Activated naive CD8-positive, alpha-beta T cell treated with anti-CD3 and anti-CD28 coated beads for 36 hours (primary cell): ENCODE results near the gene EPS15. TPM values are rescaled to one million over a fixed set of nuclear protein-coding genes. Genes with fewer than 3 reads are reported as not detected.

Experiments used
- DNase-seq: peaks from one replicate; pipeline ENCODE4 v3.0.0; 2021
- H3K27ac Mint-ChIP-seq: one replicate; pipeline ENCODE4 v1.8.0; 2022; ENCODE audit warnings: mild to moderate bottlenecking, moderate library complexity, mixed read lengths
- H3K27me3 Mint-ChIP-seq: one replicate; pipeline ENCODE4 v1.8.0; 2022; ENCODE audit warnings: mild to moderate bottlenecking, mixed read lengths
- H3K36me3 Mint-ChIP-seq: one replicate; pipeline ENCODE4 v1.8.0; 2021; ENCODE audit warnings: mild to moderate bottlenecking, mixed read lengths
- H3K4me1 Mint-ChIP-seq: one replicate; pipeline ENCODE4 v1.8.0; 2021; ENCODE audit warnings: mixed read lengths
- H3K4me3 Mint-ChIP-seq: one replicate; pipeline ENCODE4 v1.8.0; 2022; ENCODE audit warnings: mild to moderate bottlenecking, moderate library complexity, mixed read lengths
- H3K9me3 Mint-ChIP-seq: one replicate; pipeline ENCODE4 v1.8.0; 2022; ENCODE audit warnings: mixed read lengths
- total RNA-seq, 2 experiments: library from RNA; stranded (reverse); gene quantifications; one replicate each; pipeline ENCODE4 v1.2.3, GENCODE V29; 2021

EPS15 gene
- total RNA-seq, 2 experiments from 2014 or later = 53.5 to 55.0 TPM

GRCh38 chr1:51314974-51315373, 204.1 kb downstream of the EPS15 start:
- H3K27ac Mint-ChIP-seq = no peak overlapping the region
- H3K27me3 Mint-ChIP-seq = no peaks in the 10 kb centered on the region
- DNase-seq = no peak
- no peak overlapping the region for H3K4me3 Mint-ChIP-seq
- H3K4me1 Mint-ChIP-seq = peaks cover 5% of the 10 kb centered on the region
- H3K9me3 Mint-ChIP-seq = no peaks in the 10 kb centered on the region
- H3K36me3 Mint-ChIP-seq = no peaks in the 10 kb centered on the region

- Mint-ChIP-seq H3K4me3 (no peak overlapping the region), H3K9me3 (no peaks in the 10 kb centered on the region), H3K27me3 (no peaks in the 10 kb centered on the region), H3K36me3 (no peaks in the 10 kb centered on the region), H3K27ac (no peak overlapping the region), H3K4me1 (peaks cover 5% of the 10 kb centered on the region)
- no peak for DNase-seq
These were observed 204.9 kb downstream of the EPS15 start for GRCh38 chr1:51313961-51314777.

- peaks cover 5% of the 10 kb centered on the region for H3K4me1 Mint-ChIP-seq
- no peaks in the 10 kb centered on the region for H3K36me3 Mint-ChIP-seq
- no peaks in the 10 kb centered on the region for H3K9me3 Mint-ChIP-seq
- no peak overlapping the region for H3K27ac Mint-ChIP-seq
- no peak overlapping the region for H3K4me3 Mint-ChIP-seq
- no peaks in the 10 kb centered on the region for H3K27me3 Mint-ChIP-seq
- DNase-seq = no peak
These were observed 205.7 kb downstream of the EPS15 start for GRCh38 chr1:51313268-51313852.

GRCh38 chr1:51312718-51313117, 206.3 kb downstream of the EPS15 start:
- Mint-ChIP-seq H3K27me3 (no peaks in the 10 kb centered on the region), H3K9me3 (no peaks in the 10 kb centered on the region), H3K27ac (no peak overlapping the region), H3K36me3 (no peaks in the 10 kb centered on the region), H3K4me3 (no peak overlapping the region), H3K4me1 (peaks cover 5% of the 10 kb centered on the region)
- DNase-seq = no peak

- Mint-ChIP-seq H3K36me3 (no peaks in the 10 kb centered on the region), H3K4me3 (no peak overlapping the region), H3K27me3 (no peaks in the 10 kb centered on the region), H3K9me3 (no peaks in the 10 kb centered on the region), H3K27ac (no peak overlapping the region), H3K4me1 (peaks cover 5% of the 10 kb centered on the region)
- no peak for DNase-seq
These were observed 207.2 kb downstream of the EPS15 start for GRCh38 chr1:51311826-51312225.

- Mint-ChIP-seq H3K9me3 (no peaks in the 10 kb centered on the region), H3K36me3 (no peaks in the 10 kb centered on the region), H3K4me3 (no peak overlapping the region), H3K27me3 (no peaks in the 10 kb centered on the region), H3K27ac (no peak overlapping the region), H3K4me1 (peaks cover 5% of the 10 kb centered on the region)
- no peak for DNase-seq
These were observed 208.0 kb downstream of the EPS15 start for GRCh38 chr1:51310871-51311613.

- Mint-ChIP-seq H3K9me3 (no peaks in the 10 kb centered on the region), H3K4me1 (peaks cover 9% of the 10 kb centered on the region), H3K27me3 (no peaks in the 10 kb centered on the region), H3K27ac (no peak overlapping the region), H3K36me3 (no peaks in the 10 kb centered on the region), H3K4me3 (no peak overlapping the region)
- no peak for DNase-seq
These were observed 209.8 kb downstream of the EPS15 start for GRCh38 chr1:51309291-51309690.

- DNase-seq = no peak
- H3K27me3 Mint-ChIP-seq = no peaks in the 10 kb centered on the region
These were observed 210.4 kb downstream of the EPS15 start for GRCh38 chr1:51308636-51309035.

GRCh38 chr1:51306950-51307349, 212.1 kb downstream of the EPS15 start:
- H3K36me3 Mint-ChIP-seq = no peaks in the 10 kb centered on the region
- peaks cover 15% of the 10 kb centered on the region for H3K4me1 Mint-ChIP-seq
- no peaks in the 10 kb centered on the region for H3K27me3 Mint-ChIP-seq
- no peak overlapping the region for H3K27ac Mint-ChIP-seq
- DNase-seq = no peak
- no peak overlapping the region for H3K4me3 Mint-ChIP-seq
- H3K9me3 Mint-ChIP-seq = no peaks in the 10 kb centered on the region

More at GRCh38 chr1:51308636-51309035, 210.4 kb downstream of the EPS15 start:
- Mint-ChIP-seq H3K9me3 (no peaks in the 10 kb centered on the region), H3K4me1 (peaks cover 13% of the 10 kb centered on the region), H3K27ac (no peak overlapping the region), H3K4me3 (no peak overlapping the region), H3K36me3 (no peaks in the 10 kb centered on the region)

- no peak overlapping the region for H3K27ac Mint-ChIP-seq
- no peaks in the 10 kb centered on the region for H3K36me3 Mint-ChIP-seq
- no peak overlapping the region for H3K4me3 Mint-ChIP-seq
- no peak for DNase-seq
- H3K27me3 Mint-ChIP-seq = no peaks in the 10 kb centered on the region
- peaks cover 21% of the 10 kb centered on the region for H3K4me1 Mint-ChIP-seq
- no peaks in the 10 kb centered on the region for H3K9me3 Mint-ChIP-seq
These were observed 213.7 kb downstream of the EPS15 start for GRCh38 chr1:51305371-51305823.

GRCh38 chr1:51304360-51304759, 214.7 kb downstream of the EPS15 start:
- Mint-ChIP-seq H3K4me1 (peaks cover 21% of the 10 kb centered on the region), H3K27me3 (no peaks in the 10 kb centered on the region), H3K4me3 (no peak overlapping the region), H3K9me3 (no peaks in the 10 kb centered on the region), H3K27ac (no peak overlapping the region), H3K36me3 (no peaks in the 10 kb centered on the region)
- no peak for DNase-seq

Other genes with a start within 250 kb of the EPS15 start
- not detected for gene TTC39A, start 188.7 kb downstream of the EPS15 start, total RNA-seq
- gene OSBPL9, start 97.8 kb upstream of the EPS15 start, total RNA-seq = 10 to 100 TPM; 52.5 to 55.9 TPM